ENCODE measurements around the gene KLHL36.

KLHL36 gene

GRCh38 chr16:84641643-84642358 lies 6.5 kb upstream of the KLHL36 start:
- Histone ChIP-seq H3K27ac (ENCODE audit: low read depth, low read length) (no peak overlapping the region), H3K9me3 (ENCODE audit: control insufficient read depth in 5 of 5, low read length in 5 of 5) (no peaks in the 10 kb centered on the region), H3K36me3 (ENCODE audit: control insufficient read depth in 5 of 5, insufficient read depth in 5 of 5, low read length in 5 of 5) (no peaks in the 10 kb centered on the region), H3K4me1 (ENCODE audit: control insufficient read depth in 5 of 5, insufficient read depth in 5 of 5, low read length in 5 of 5) (peaks cover 7 to 34% (median 20%) of the 10 kb centered on the region in 5 donors), H3K27me3 (ENCODE audit: control insufficient read depth in 5 of 5, insufficient read depth in 4 of 5, low read length in 5 of 5) (no peaks in the 10 kb centered on the region), H3K9ac (ENCODE audit: low read length in 5 of 5) (no peak overlapping the region), H3K4me3 (ENCODE audit: low read depth in 1 of 5, low read length in 5 of 5) (peak overlapping the region in 2 of 5 donors; percentile 21 to 23)

GRCh38 chr16:84643180-84643583 lies 5.1 kb upstream of the KLHL36 start:
- no peaks in the 10 kb centered on the region for H3K27me3 ChIP-seq (ENCODE audit: control insufficient read depth in 5 of 5, insufficient read depth in 4 of 5, low read length in 5 of 5)
- H3K4me3 ChIP-seq (ENCODE audit: low read depth in 1 of 5, low read length in 5 of 5): no peak overlapping the region

GRCh38 chr16:84643674-84644073 lies 4.6 kb upstream of the KLHL36 start:
- Histone ChIP-seq H3K27ac (ENCODE audit: low read depth, low read length) (no peak overlapping the region), H3K9ac (ENCODE audit: low read length in 5 of 5) (no peak overlapping the region), H3K4me1 (ENCODE audit: control insufficient read depth in 5 of 5, insufficient read depth in 5 of 5, low read length in 5 of 5) (peaks cover 7 to 38% (median 28%) of the 10 kb centered on the region in 5 donors)

More at GRCh38 chr16:84643180-84643583, 5.1 kb upstream of the KLHL36 start:
- H3K27ac ChIP-seq (ENCODE audit: low read depth, low read length): no peak overlapping the region
- no peak overlapping the region for H3K9ac ChIP-seq (ENCODE audit: low read length in 5 of 5)
- peaks cover 7 to 38% (median 28%) of the 10 kb centered on the region in 5 donors for H3K4me1 ChIP-seq (ENCODE audit: control insufficient read depth in 5 of 5, insufficient read depth in 5 of 5, low read length in 5 of 5)
- no peaks in the 10 kb centered on the region for H3K36me3 ChIP-seq (ENCODE audit: control insufficient read depth in 5 of 5, insufficient read depth in 5 of 5, low read length in 5 of 5)
- H3K9me3 ChIP-seq (ENCODE audit: control insufficient read depth in 5 of 5, low read length in 5 of 5): no peaks in the 10 kb centered on the region

GRCh38 chr16:84648595-84649510 lies 542 bp downstream of the KLHL36 start:
- peak overlapping the region; percentile 76 for H3K27ac ChIP-seq (ENCODE audit: low read depth, low read length)
- H3K4me3 ChIP-seq (ENCODE audit: low read depth in 1 of 5, low read length in 5 of 5): peak overlapping the region; percentile 63 to 76 (median 73)
- no peaks in the 10 kb centered on the region for H3K9me3 ChIP-seq (ENCODE audit: control insufficient read depth in 5 of 5, low read length in 5 of 5)
- H3K9ac ChIP-seq (ENCODE audit: low read length in 5 of 5): peak overlapping the region; percentile 68 to 88 (median 72)
- H3K4me1 ChIP-seq (ENCODE audit: control insufficient read depth in 5 of 5, insufficient read depth in 5 of 5, low read length in 5 of 5): peaks cover 4 to 22% (median 19%) of the 10 kb centered on the region in 5 donors
- H3K27me3 ChIP-seq (ENCODE audit: control insufficient read depth in 5 of 5, insufficient read depth in 4 of 5, low read length in 5 of 5): no peaks in the 10 kb centered on the region
- H3K36me3 ChIP-seq (ENCODE audit: control insufficient read depth in 5 of 5, insufficient read depth in 5 of 5, low read length in 5 of 5): peaks cover 0 to 29% (median 16%) of the 10 kb centered on the region in 5 donors

More at GRCh38 chr16:84643674-84644073, 4.6 kb upstream of the KLHL36 start:
- Histone ChIP-seq H3K9me3 (ENCODE audit: control insufficient read depth in 5 of 5, low read length in 5 of 5) (no peaks in the 10 kb centered on the region), H3K36me3 (ENCODE audit: control insufficient read depth in 5 of 5, insufficient read depth in 5 of 5, low read length in 5 of 5) (no peaks in the 10 kb centered on the region), H3K27me3 (ENCODE audit: control insufficient read depth in 5 of 5, insufficient read depth in 4 of 5, low read length in 5 of 5) (no peaks in the 10 kb centered on the region), H3K4me3 (ENCODE audit: low read depth in 1 of 5, low read length in 5 of 5) (no peak overlapping the region)

GRCh38 chr16:84649511-84649861 lies 1.2 kb downstream of the KLHL36 start:
- Histone ChIP-seq H3K27ac (ENCODE audit: low read depth, low read length) (peak overlapping the region; percentile 76), H3K9ac (ENCODE audit: low read length in 5 of 5) (peak overlapping the region; percentile 68 to 88 (median 72))

GRCh38 chr16:84650062-84650991 lies 2.0 kb downstream of the KLHL36 start:
- no peaks in the 10 kb centered on the region for H3K27me3 ChIP-seq (ENCODE audit: control insufficient read depth in 5 of 5, insufficient read depth in 4 of 5, low read length in 5 of 5)
- peaks cover 4 to 33% (median 22%) of the 10 kb centered on the region in 5 donors for H3K4me1 ChIP-seq (ENCODE audit: control insufficient read depth in 5 of 5, insufficient read depth in 5 of 5, low read length in 5 of 5)
- H3K4me3 ChIP-seq (ENCODE audit: low read depth in 1 of 5, low read length in 5 of 5): no peak overlapping the region
- no peak overlapping the region for H3K27ac ChIP-seq (ENCODE audit: low read depth, low read length)
- H3K9ac ChIP-seq (ENCODE audit: low read length in 5 of 5): no peak overlapping the region
- H3K9me3 ChIP-seq (ENCODE audit: control insufficient read depth in 5 of 5, low read length in 5 of 5): no peaks in the 10 kb centered on the region
- peaks cover 0 to 33% (median 17%) of the 10 kb centered on the region in 5 donors for H3K36me3 ChIP-seq (ENCODE audit: control insufficient read depth in 5 of 5, insufficient read depth in 5 of 5, low read length in 5 of 5)

More at GRCh38 chr16:84649511-84649861, 1.2 kb downstream of the KLHL36 start:
- peaks cover 0 to 33% (median 17%) of the 10 kb centered on the region in 5 donors for H3K36me3 ChIP-seq (ENCODE audit: control insufficient read depth in 5 of 5, insufficient read depth in 5 of 5, low read length in 5 of 5)
- peaks cover 4 to 25% (median 22%) of the 10 kb centered on the region in 5 donors for H3K4me1 ChIP-seq (ENCODE audit: control insufficient read depth in 5 of 5, insufficient read depth in 5 of 5, low read length in 5 of 5)
- H3K9me3 ChIP-seq (ENCODE audit: control insufficient read depth in 5 of 5, low read length in 5 of 5): no peaks in the 10 kb centered on the region
- H3K4me3 ChIP-seq (ENCODE audit: low read depth in 1 of 5, low read length in 5 of 5): peak overlapping the region; percentile 63 to 76 (median 73)
- no peaks in the 10 kb centered on the region for H3K27me3 ChIP-seq (ENCODE audit: control insufficient read depth in 5 of 5, insufficient read depth in 4 of 5, low read length in 5 of 5)

- peaks cover 0 to 45% (median 27%) of the 10 kb centered on the region in 5 donors for H3K36me3 ChIP-seq (ENCODE audit: control insufficient read depth in 5 of 5, insufficient read depth in 5 of 5, low read length in 5 of 5)
- H3K27me3 ChIP-seq (ENCODE audit: control insufficient read depth in 5 of 5, insufficient read depth in 4 of 5, low read length in 5 of 5): no peaks in the 10 kb centered on the region
- H3K4me1 ChIP-seq (ENCODE audit: control insufficient read depth in 5 of 5, insufficient read depth in 5 of 5, low read length in 5 of 5): peaks cover 4 to 34% (median 19%) of the 10 kb centered on the region in 5 donors
- no peak overlapping the region for H3K4me3 ChIP-seq (ENCODE audit: low read depth in 1 of 5, low read length in 5 of 5)
- H3K27ac ChIP-seq (ENCODE audit: low read depth, low read length): no peak overlapping the region
- no peak overlapping the region for H3K9ac ChIP-seq (ENCODE audit: low read length in 5 of 5)
- no peaks in the 10 kb centered on the region for H3K9me3 ChIP-seq (ENCODE audit: control insufficient read depth in 5 of 5, low read length in 5 of 5)
Observed at GRCh38 chr16:84652566-84652965, 4.3 kb downstream of the KLHL36 start.

GRCh38 chr16:84654238-84654637 lies 5.9 kb downstream of the KLHL36 start:
- Histone ChIP-seq H3K9ac (ENCODE audit: low read length in 5 of 5) (no peak overlapping the region), H3K9me3 (ENCODE audit: control insufficient read depth in 5 of 5, low read length in 5 of 5) (no peaks in the 10 kb centered on the region), H3K36me3 (ENCODE audit: control insufficient read depth in 5 of 5, insufficient read depth in 5 of 5, low read length in 5 of 5) (peaks cover 0 to 61% (median 43%) of the 10 kb centered on the region in 5 donors), H3K4me3 (ENCODE audit: low read depth in 1 of 5, low read length in 5 of 5) (no peak overlapping the region), H3K27ac (ENCODE audit: low read depth, low read length) (peak overlapping the region; percentile 42), H3K27me3 (ENCODE audit: control insufficient read depth in 5 of 5, insufficient read depth in 4 of 5, low read length in 5 of 5) (no peaks in the 10 kb centered on the region), H3K4me1 (ENCODE audit: control insufficient read depth in 5 of 5, insufficient read depth in 5 of 5, low read length in 5 of 5) (peaks cover 3 to 24% (median 10%) of the 10 kb centered on the region in 5 donors)

GRCh38 chr16:84654998-84655397 lies 6.7 kb downstream of the KLHL36 start:
- Histone ChIP-seq H3K27me3 (ENCODE audit: control insufficient read depth in 5 of 5, insufficient read depth in 4 of 5, low read length in 5 of 5) (no peaks in the 10 kb centered on the region), H3K27ac (ENCODE audit: low read depth, low read length) (peak overlapping the region; percentile 42), H3K4me3 (ENCODE audit: low read depth in 1 of 5, low read length in 5 of 5) (no peak overlapping the region), H3K9me3 (ENCODE audit: control insufficient read depth in 5 of 5, low read length in 5 of 5) (no peaks in the 10 kb centered on the region), H3K4me1 (ENCODE audit: control insufficient read depth in 5 of 5, insufficient read depth in 5 of 5, low read length in 5 of 5) (peaks cover 0 to 20% (median 3%) of the 10 kb centered on the region in 5 donors), H3K36me3 (ENCODE audit: control insufficient read depth in 5 of 5, insufficient read depth in 5 of 5, low read length in 5 of 5) (peaks cover 0 to 69% (median 51%) of the 10 kb centered on the region in 5 donors), H3K9ac (ENCODE audit: low read length in 5 of 5) (no peak overlapping the region)
